Transverse colon (tissue), 4 donors: Measurements from ENCODE around the gene MAOB.

ENCODE experiments used
- EP300 ChIP-seq: sonication (generic); formaldehyde crosslinking; IDR thresholded peaks from one replicate; pipeline ENCODE4 v1.6.1; 2017; ENCODE audit warnings: antibody characterized with exemption, low read depth
- POLR2A ChIP-seq: fragments of 450-650 bp; IDR thresholded peaks from one replicate; pipeline ENCODE4 v1.6.1; 2016; ENCODE audit warnings: antibody characterized with exemption, mild to moderate bottlenecking, moderate library complexity
- POLR2AphosphoS5 ChIP-seq, 3 donors: sonication (generic); formaldehyde crosslinking; IDR thresholded peaks; one replicate each; pipeline ENCODE4 v1.6.1; 2016; ENCODE audit warnings: antibody characterized with exemption in 3 of 3
- TF ChIP-seq, protein P1 (sequence below), 5 experiments: fragments of 200-600 bp in 3 of 5; fragments of 450-650 bp in 2 of 5; sonication (generic) in 3 of 5; IDR thresholded peaks; 1 replicate in 2 of 5; 2 replicates in 3 of 5; pipeline ENCODE4 v1.5.1; 2016 to 2017; ENCODE audit warnings: antibody characterized with exemption in 5 of 5, inconsistent platforms in 3 of 5, mild to moderate bottlenecking in 2 of 5, moderate library complexity in 1 of 5

- TF ChIP-seq, protein P1, sequence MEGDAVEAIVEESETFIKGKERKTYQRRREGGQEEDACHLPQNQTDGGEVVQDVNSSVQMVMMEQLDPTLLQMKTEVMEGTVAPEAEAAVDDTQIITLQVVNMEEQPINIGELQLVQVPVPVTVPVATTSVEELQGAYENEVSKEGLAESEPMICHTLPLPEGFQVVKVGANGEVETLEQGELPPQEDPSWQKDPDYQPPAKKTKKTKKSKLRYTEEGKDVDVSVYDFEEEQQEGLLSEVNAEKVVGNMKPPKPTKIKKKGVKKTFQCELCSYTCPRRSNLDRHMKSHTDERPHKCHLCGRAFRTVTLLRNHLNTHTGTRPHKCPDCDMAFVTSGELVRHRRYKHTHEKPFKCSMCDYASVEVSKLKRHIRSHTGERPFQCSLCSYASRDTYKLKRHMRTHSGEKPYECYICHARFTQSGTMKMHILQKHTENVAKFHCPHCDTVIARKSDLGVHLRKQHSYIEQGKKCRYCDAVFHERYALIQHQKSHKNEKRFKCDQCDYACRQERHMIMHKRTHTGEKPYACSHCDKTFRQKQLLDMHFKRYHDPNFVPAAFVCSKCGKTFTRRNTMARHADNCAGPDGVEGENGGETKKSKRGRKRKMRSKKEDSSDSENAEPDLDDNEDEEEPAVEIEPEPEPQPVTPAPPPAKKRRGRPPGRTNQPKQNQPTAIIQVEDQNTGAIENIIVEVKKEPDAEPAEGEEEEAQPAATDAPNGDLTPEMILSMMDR (IDR thresholded peaks at IDR 0.05), result no peak
- no peak for TF ChIP-seq POLR2A
- TF ChIP-seq POLR2AphosphoS5 (IDR thresholded peaks at IDR 0.05), result no peak
- TF ChIP-seq EP300, result no peak
Observed at GRCh38 chrX:43876680-43877079, 5.6 kb downstream of the MAOB start.
